Astrocyte (in vitro differentiated cells and primary cell): Measurements from ENCODE around the gene RABGAP1L. TPM values are rescaled to one million over a fixed set of nuclear protein-coding genes. Genes with fewer than 3 reads are reported as not detected.

Experiments
- DNase-seq: peaks from one replicate; pipeline ENCODE4 v3.0.0-alpha.2; 2010; ENCODE audit warnings: low read depth
- FAIRE-seq: peaks from 2 replicates; lab custom pipeline; 2011; peaks lifted over from hg19 to GRCh38; lab: Jason Lieb, UNC
- H2AFZ ChIP-seq: 2 replicates; pipeline ENCODE4 v1.6.0; 2012; ENCODE audit warnings: low read depth, low read length, inconsistent platforms
- H3K27ac ChIP-seq: 2 replicates; pipeline ENCODE4 v1.5.1; 2011; ENCODE audit warnings: low read depth, low read length, inconsistent platforms
- H3K27me3 ChIP-seq: 2 replicates; pipeline ENCODE4 v1.6.0; 2011; ENCODE audit warnings: low read length, inconsistent platforms; ENCODE audit not compliant: insufficient read depth
- H3K36me3 ChIP-seq: 2 replicates; pipeline ENCODE4 v1.5.1; 2011; ENCODE audit warnings: low read length, inconsistent platforms; ENCODE audit not compliant: insufficient read depth
- H3K4me1 ChIP-seq: 2 replicates; pipeline ENCODE4 v1.5.1; 2011; ENCODE audit warnings: low read length, inconsistent platforms; ENCODE audit not compliant: insufficient read depth
- H3K4me2 ChIP-seq: 2 replicates; pipeline ENCODE4 v1.6.0; 2012; ENCODE audit warnings: low read length, inconsistent platforms
- H3K4me3 ChIP-seq: 2 replicates; pipeline ENCODE4 v1.5.1; 2011; ENCODE audit warnings: low read depth, mild to moderate bottlenecking, low read length, inconsistent platforms; ENCODE audit not compliant: insufficient read depth
- H3K79me2 ChIP-seq: 2 replicates; pipeline ENCODE4 v1.6.0; 2012; ENCODE audit warnings: mild to moderate bottlenecking, low read length, inconsistent platforms; ENCODE audit not compliant: insufficient read depth
- H3K9ac ChIP-seq: 2 replicates; pipeline ENCODE4 v1.6.0; 2012; ENCODE audit warnings: mild to moderate bottlenecking, low read length, inconsistent platforms
- H3K9me3 ChIP-seq: 2 replicates; pipeline ENCODE4 v1.5.1; 2012; ENCODE audit warnings: low read depth, mild to moderate bottlenecking, low read length, inconsistent platforms; ENCODE audit not compliant: insufficient read depth
- H4K20me1 ChIP-seq: 2 replicates; pipeline ENCODE4 v1.6.0; 2012; ENCODE audit warnings: low read length, inconsistent platforms; ENCODE audit not compliant: insufficient read depth
- H3K27ac Mint-ChIP-seq: one replicate; pipeline ENCODE4 v1.8.0; 2021; ENCODE audit warnings: mild to moderate bottlenecking, mixed read lengths; ENCODE audit not compliant: unreplicated experiment
- H3K27me3 Mint-ChIP-seq: one replicate; pipeline ENCODE4 v1.8.0; 2021; ENCODE audit warnings: low read depth, mixed read lengths; ENCODE audit not compliant: unreplicated experiment
- H3K36me3 Mint-ChIP-seq: one replicate; pipeline ENCODE4 v1.8.0; 2021; ENCODE audit warnings: low read depth, mixed read lengths; ENCODE audit not compliant: unreplicated experiment
- H3K4me1 Mint-ChIP-seq: one replicate; pipeline ENCODE4 v1.8.0; 2021; ENCODE audit warnings: low read depth, mixed read lengths; ENCODE audit not compliant: unreplicated experiment
- H3K4me3 Mint-ChIP-seq: one replicate; pipeline ENCODE4 v1.8.0; 2021; ENCODE audit warnings: mild to moderate bottlenecking, moderate library complexity, mixed read lengths; ENCODE audit not compliant: unreplicated experiment
- H3K9me3 Mint-ChIP-seq: one replicate; pipeline ENCODE4 v1.8.0; 2021; ENCODE audit warnings: mild to moderate bottlenecking, mixed read lengths; ENCODE audit not compliant: unreplicated experiment
- CTCF ChIP-seq: IDR thresholded peaks from 2 replicates; pipeline ENCODE4 v1.5.1; 2011; ENCODE audit warnings: low read depth, mild to moderate bottlenecking, inconsistent platforms, low read length, moderate library complexity; ENCODE audit not compliant: insufficient read depth
- EZH2 ChIP-seq: IDR thresholded peaks from 2 replicates; pipeline ENCODE4 v1.6.1; 2012; ENCODE audit warnings: mild to moderate bottlenecking, low read length, inconsistent platforms; ENCODE audit not compliant: insufficient read depth
- total RNA-seq: library from RNA; stranded (reverse); gene quantifications from 2 replicates; pipeline ENCODE4 v1.2.1, GENCODE V29; 2021

The RABGAP1L gene
- total RNA-seq, 1 donor from 2014 or later: 40.2 TPM

- Histone ChIP-seq H3K27me3 (no peaks in the 10 kb centered on the region), H4K20me1 (no peaks in the 10 kb centered on the region), H3K79me2 (no peaks in the 10 kb centered on the region), H3K9me3 (no peaks in the 10 kb centered on the region), H3K27ac (no peak overlapping the region), H3K4me3 (no peak overlapping the region), H3K36me3 (no peaks in the 10 kb centered on the region), H3K4me1 (no peaks in the 10 kb centered on the region), H3K4me2 (no peak overlapping the region), H3K9ac (no peak overlapping the region), H2AFZ (no peak overlapping the region)
- Mint-ChIP-seq H3K27me3 (no peaks in the 10 kb centered on the region), H3K27ac (no peak overlapping the region), H3K36me3 (no peaks in the 10 kb centered on the region), H3K9me3 (no peaks in the 10 kb centered on the region), H3K4me1 (no peaks in the 10 kb centered on the region), H3K4me3 (no peak overlapping the region)
- FAIRE-seq (no peak), DNase-seq (no peak)
- TF ChIP-seq CTCF: no peak
- no peak for TF ChIP-seq EZH2
Observed at GRCh38 chr1:174637487-174637886, 478.2 kb downstream of the RABGAP1L start.

GRCh38 chr1:174639461-174639860 is 480.1 kb downstream of the RABGAP1L start:
- Histone ChIP-seq H3K4me2 (no peak overlapping the region), H3K36me3 (no peaks in the 10 kb centered on the region), H3K27me3 (no peaks in the 10 kb centered on the region), H3K9ac (no peak overlapping the region), H2AFZ (no peak overlapping the region), H3K4me1 (no peaks in the 10 kb centered on the region), H3K9me3 (no peaks in the 10 kb centered on the region), H3K79me2 (no peaks in the 10 kb centered on the region), H3K4me3 (no peak overlapping the region), H4K20me1 (no peaks in the 10 kb centered on the region), H3K27ac (no peak overlapping the region)
- Mint-ChIP-seq H3K4me1 (no peaks in the 10 kb centered on the region), H3K36me3 (no peaks in the 10 kb centered on the region), H3K27ac (no peak overlapping the region), H3K27me3 (no peaks in the 10 kb centered on the region), H3K4me3 (no peak overlapping the region), H3K9me3 (no peaks in the 10 kb centered on the region)
- DNase-seq (no peak), FAIRE-seq (no peak)
- TF ChIP-seq EZH2 (no peak), CTCF (no peak)

GRCh38 chr1:174640783-174641182 is 481.5 kb downstream of the RABGAP1L start:
- no peaks in the 10 kb centered on the region for H3K36me3 ChIP-seq
- H3K9me3 ChIP-seq: no peaks in the 10 kb centered on the region
- no peak for FAIRE-seq
- H3K4me2 ChIP-seq: no peak overlapping the region
- no peak for DNase-seq
- Mint-ChIP-seq H3K4me1 (no peaks in the 10 kb centered on the region), H3K27ac (no peak overlapping the region), H3K9me3 (no peaks in the 10 kb centered on the region), H3K36me3 (no peaks in the 10 kb centered on the region), H3K27me3 (no peaks in the 10 kb centered on the region), H3K4me3 (no peak overlapping the region)
- H4K20me1 ChIP-seq: no peaks in the 10 kb centered on the region
- no peaks in the 10 kb centered on the region for H3K79me2 ChIP-seq
- no peak overlapping the region for H3K9ac ChIP-seq
- TF ChIP-seq CTCF (no peak), EZH2 (no peak)
- no peak overlapping the region for H2AFZ ChIP-seq
- H3K4me3 ChIP-seq: no peak overlapping the region
- H3K27me3 ChIP-seq: no peaks in the 10 kb centered on the region
- H3K27ac ChIP-seq: no peak overlapping the region
- H3K4me1 ChIP-seq: no peaks in the 10 kb centered on the region
